CD4-positive, alpha-beta T cell treated with Interleukin-1 beta for 1 hour (primary cell): ENCODE measurements around the gene CORO1A.
A peak's percentile ranks its signal among the peaks of the same experiment; 100 is the strongest.
"Not testable (repeated sequence)": the region's sequence is repeated elsewhere in the genome, so short reads cannot be mapped to it uniquely, and the experiment has no call there.

Source experiments
- DNase-seq, 2 donors: peaks; one replicate each; pipeline ENCODE4 v3.0.0-alpha.2; 2020 to 2022

Gene CORO1A

DNA sequence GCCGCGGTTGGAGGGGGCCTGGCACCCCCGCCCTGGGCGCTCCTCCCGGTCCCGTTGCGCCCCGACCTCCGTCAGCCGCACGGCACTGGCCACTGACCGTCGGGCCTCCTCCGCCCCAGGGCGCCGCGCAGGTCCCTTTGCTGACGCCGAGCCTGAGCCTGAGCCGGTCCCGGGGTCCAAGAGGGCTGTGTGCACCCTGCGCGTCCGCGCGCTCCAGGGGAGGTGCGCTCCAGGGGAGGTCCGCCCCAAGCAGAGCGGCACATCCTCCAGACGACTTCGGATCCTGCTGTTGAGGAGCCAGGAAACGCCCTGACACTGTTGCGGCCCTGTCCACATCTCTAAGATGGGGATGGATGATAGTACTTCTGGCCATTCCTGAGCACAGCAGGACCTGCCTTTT is 22.9 kb downstream of the CORO1A start:
- DNase-seq: not testable (repeated sequence)

DNA sequence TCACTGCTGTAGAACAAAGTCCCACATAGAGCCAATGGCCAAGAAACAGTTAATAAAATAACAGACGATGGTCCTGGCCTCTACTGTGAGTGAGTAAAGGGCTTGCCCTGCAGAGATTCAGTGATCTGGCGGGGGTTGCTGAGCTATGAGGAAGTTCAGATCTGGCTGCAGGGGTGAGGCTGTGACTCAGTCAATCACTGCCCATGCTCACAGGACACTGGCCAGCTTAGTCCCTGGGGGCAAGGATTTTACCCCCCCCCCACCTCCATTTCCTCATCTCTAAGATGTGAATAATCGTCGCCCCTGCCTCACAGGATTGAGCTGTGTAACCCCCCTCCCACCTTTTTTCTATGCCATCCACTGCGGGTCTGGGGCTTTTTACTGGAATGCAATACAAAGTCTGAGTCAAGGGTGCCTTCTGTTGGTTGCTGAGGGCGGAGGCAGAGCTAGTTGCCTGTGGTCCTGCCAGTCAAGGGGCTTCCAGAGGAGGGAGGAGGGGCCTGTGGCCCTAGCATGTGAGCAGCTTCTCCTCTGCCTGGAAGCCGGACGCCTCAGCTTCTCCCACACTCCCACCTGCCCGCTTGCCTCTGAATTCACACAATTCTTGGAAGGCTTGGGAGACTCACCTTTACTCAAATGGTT is 23.8 kb downstream of the CORO1A start:
- peak in 1 of 2 donors; percentile 7 for DNase-seq

DNA sequence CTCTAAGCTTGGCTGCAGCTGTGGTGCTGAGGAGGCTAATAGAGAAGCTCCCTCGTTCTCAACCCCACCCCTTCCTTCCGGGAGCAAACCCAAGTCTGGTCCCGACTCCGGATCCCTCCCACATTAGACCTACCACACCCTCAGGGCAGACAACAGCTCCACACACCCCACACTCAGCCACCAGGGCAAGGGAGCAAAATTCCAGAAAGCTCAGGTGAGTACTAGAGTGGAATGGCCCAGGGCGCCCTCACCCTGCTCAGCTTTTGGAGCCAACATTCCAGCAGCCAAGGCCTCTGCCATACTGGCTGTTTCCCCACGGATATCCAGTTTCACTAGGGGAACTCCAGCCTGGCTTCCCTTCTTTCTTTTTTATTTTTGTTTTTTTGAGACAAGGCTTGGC is 25.6 kb downstream of the CORO1A start:
- DNase-seq: peak in 1 of 2 donors; percentile 53

DNA sequence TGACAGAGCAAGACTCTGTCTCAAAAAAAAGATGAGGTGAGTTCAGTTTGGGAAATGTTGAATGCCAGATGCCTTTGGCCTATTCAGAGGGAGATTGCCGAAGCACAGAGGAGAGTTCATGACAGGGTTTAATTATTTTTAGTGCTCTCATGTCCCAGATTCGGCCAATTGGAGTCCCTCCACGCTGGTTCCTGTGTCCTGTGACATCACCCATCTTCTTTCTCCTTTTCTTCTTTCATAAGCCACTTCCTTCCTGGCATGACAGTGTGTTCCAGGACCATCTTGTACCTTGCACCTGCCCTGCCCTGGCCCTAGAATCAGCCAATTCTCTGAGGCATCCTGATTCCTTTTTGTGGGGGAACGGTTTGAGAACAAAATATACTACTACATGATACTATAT is 28.0 kb downstream of the CORO1A start:
- not testable (repeated sequence) for DNase-seq

DNA sequence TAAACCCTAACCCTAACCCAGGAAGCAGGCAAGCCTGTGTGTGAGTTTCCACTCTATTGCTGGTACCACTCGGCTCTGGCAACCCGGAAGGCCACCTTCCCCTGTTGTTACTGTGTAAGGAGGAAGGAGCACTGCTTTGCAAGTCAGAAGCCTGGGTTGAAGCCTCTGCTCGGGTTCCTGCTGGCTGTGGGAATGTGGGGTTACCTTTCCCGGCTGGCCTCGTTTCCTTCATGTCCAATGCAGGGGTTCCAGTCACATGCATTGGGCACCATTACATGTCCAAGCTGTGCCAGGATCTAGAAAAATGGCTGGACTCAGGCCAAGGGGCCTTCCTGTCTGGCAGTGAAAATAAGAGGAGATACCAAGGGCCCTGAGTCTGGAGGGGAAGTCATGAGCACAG is 33.7 kb downstream of the CORO1A start:
- DNase-seq: not testable (repeated sequence)
